ENCODE results near the gene ARL4A. TPM values are rescaled to one million over a fixed set of nuclear protein-coding genes. Genes with fewer than 3 reads are reported as not detected.
A peak's percentile ranks its signal among the peaks of the same experiment; 100 is the strongest.

Gene ARL4A
- total RNA-seq, 4 donors from 2014 or later, result 38.5 to 89.7 (median 72.7) TPM

GRCh38 chr7:12727455-12728191 lies 40.2 kb downstream of the ARL4A start:
- no peak overlapping the region for H3K4me3 ChIP-seq
- no peaks in the 10 kb centered on the region for H3K9me3 ChIP-seq
- intact Hi-C loops (cut with DNase I; ENCODE audit: low total_unique reads), result no loop called here
- H3K27ac ChIP-seq, result no peak overlapping the region
- DNase-seq, result no peak
- no peaks in the 10 kb centered on the region for H3K27me3 ChIP-seq
- no peaks in the 10 kb centered on the region for H3K36me3 ChIP-seq
- TF ChIP-seq, protein P1, sequence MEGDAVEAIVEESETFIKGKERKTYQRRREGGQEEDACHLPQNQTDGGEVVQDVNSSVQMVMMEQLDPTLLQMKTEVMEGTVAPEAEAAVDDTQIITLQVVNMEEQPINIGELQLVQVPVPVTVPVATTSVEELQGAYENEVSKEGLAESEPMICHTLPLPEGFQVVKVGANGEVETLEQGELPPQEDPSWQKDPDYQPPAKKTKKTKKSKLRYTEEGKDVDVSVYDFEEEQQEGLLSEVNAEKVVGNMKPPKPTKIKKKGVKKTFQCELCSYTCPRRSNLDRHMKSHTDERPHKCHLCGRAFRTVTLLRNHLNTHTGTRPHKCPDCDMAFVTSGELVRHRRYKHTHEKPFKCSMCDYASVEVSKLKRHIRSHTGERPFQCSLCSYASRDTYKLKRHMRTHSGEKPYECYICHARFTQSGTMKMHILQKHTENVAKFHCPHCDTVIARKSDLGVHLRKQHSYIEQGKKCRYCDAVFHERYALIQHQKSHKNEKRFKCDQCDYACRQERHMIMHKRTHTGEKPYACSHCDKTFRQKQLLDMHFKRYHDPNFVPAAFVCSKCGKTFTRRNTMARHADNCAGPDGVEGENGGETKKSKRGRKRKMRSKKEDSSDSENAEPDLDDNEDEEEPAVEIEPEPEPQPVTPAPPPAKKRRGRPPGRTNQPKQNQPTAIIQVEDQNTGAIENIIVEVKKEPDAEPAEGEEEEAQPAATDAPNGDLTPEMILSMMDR (IDR thresholded peaks at IDR 0.05), result no peak
- TF ChIP-seq POLR2A (IDR thresholded peaks at IDR 0.05), result no peak
- peaks cover 0 to 3% of the 10 kb centered on the region in 2 donors for H3K4me1 ChIP-seq

GRCh38 chr7:12728192-12728538 lies 40.7 kb downstream of the ARL4A start:
- intact Hi-C loops (cut with DNase I; ENCODE audit: low total_unique reads), result no loop called here
- Histone ChIP-seq H3K27ac (peak overlapping the region in 1 of 2 donors; percentile 25), H3K9me3 (no peaks in the 10 kb centered on the region), H3K4me3 (no peak overlapping the region), H3K4me1 (peaks cover 0 to 3% of the 10 kb centered on the region in 2 donors), H3K27me3 (no peaks in the 10 kb centered on the region), H3K36me3 (no peaks in the 10 kb centered on the region)
- TF ChIP-seq, protein P1 (IDR thresholded peaks at IDR 0.05), result no peak
- TF ChIP-seq POLR2A (IDR thresholded peaks at IDR 0.05), result no peak
- DNase-seq, result no peak

- H3K4me3 ChIP-seq, result no peak overlapping the region
- TF ChIP-seq, protein P1 (IDR thresholded peaks at IDR 0.05), result no peak
- TF ChIP-seq POLR2A (IDR thresholded peaks at IDR 0.05), result no peak
- H3K27me3 ChIP-seq, result no peaks in the 10 kb centered on the region
- H3K36me3 ChIP-seq, result no peaks in the 10 kb centered on the region
- intact Hi-C loops (cut with DNase I; ENCODE audit: low total_unique reads), result no loop called here
- no peaks in the 10 kb centered on the region for H3K9me3 ChIP-seq
- peaks cover 0 to 3% of the 10 kb centered on the region in 2 donors for H3K4me1 ChIP-seq
- DNase-seq, result peak; percentile 31 to 51
- peak overlapping the region in 1 of 2 donors; percentile 25 for H3K27ac ChIP-seq
Measured at GRCh38 chr7:12729112-12729511, 41.7 kb downstream of the ARL4A start.

DNA sequence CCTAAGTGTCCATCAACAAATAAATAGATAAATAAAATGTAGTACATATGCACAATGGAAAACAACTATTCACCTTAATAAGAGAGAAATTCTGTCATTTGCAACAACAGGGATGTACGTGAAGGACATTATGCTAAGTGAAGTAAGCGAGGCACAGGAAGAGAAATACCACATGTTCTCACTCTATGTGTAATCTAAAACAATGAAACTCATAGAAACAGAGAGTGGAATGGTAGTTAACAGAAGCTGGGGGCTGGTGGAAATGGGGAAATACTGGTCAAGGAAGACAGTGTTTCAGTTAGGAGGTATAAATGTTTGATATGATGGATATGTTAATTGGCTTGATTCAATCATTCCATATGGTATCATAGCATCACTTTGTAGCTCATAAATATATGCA lies 43.1 kb downstream of the ARL4A start:
- DNase-seq, result no peak
- H3K27ac ChIP-seq, result no peak overlapping the region
- H3K9me3 ChIP-seq, result no peaks in the 10 kb centered on the region
- H3K27me3 ChIP-seq, result no peaks in the 10 kb centered on the region
- intact Hi-C loops (cut with DNase I; ENCODE audit: low total_unique reads), result no loop called here
- no peak overlapping the region for H3K4me3 ChIP-seq
- peaks cover 0 to 3% of the 10 kb centered on the region in 2 donors for H3K4me1 ChIP-seq
- no peaks in the 10 kb centered on the region for H3K36me3 ChIP-seq
- TF ChIP-seq POLR2A (IDR thresholded peaks at IDR 0.05), result no peak
- TF ChIP-seq, protein P1 (IDR thresholded peaks at IDR 0.05), result no peak

- H3K4me3 ChIP-seq, result no peak overlapping the region
- H3K36me3 ChIP-seq, result no peaks in the 10 kb centered on the region
- no peaks in the 10 kb centered on the region for H3K27me3 ChIP-seq
- no peak for DNase-seq
- H3K27ac ChIP-seq, result no peak overlapping the region
- TF ChIP-seq, protein P1 (IDR thresholded peaks at IDR 0.05), result no peak
- TF ChIP-seq POLR2A (IDR thresholded peaks at IDR 0.05), result no peak
- no peaks in the 10 kb centered on the region for H3K9me3 ChIP-seq
- intact Hi-C loops (cut with DNase I; ENCODE audit: low total_unique reads), result no loop called here
- H3K4me1 ChIP-seq, result peaks cover 0 to 3% of the 10 kb centered on the region in 2 donors
Measured at GRCh38 chr7:12731214-12731656, 43.8 kb downstream of the ARL4A start.
